NCI-H2227 (cell line): ENCODE results near the gene VSIG4.

ENCODE experiments used
- DNase-seq: peaks from one replicate; lab custom pipeline; 2025; ENCODE audit not compliant: unreplicated experiment; lab: John Stamatoyannopoulos, UW

The VSIG4 gene

GRCh38 chrX:66024570-66024969 is 15.3 kb downstream of the VSIG4 start:
- no peak for DNase-seq

DNA sequence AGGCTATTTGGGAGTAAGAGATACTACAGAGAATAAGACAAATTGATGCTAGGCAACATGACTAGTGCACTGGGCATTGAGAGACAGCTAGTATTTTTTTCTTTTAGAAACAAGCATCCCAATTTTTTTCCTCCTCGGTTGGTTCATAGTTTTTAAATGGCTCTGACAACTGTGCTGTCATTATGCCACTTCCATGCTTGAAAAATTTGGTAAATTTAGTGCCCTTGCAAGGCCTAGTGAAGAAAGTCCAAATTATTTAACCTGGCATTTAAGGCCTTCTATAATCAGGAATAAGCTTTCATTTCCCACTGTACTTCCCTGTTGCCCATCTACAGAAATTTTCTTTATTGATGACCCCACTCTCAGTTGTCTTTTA is 15.8 kb downstream of the VSIG4 start:
- no peak for DNase-seq

- no peak for DNase-seq
Observed at GRCh38 chrX:66023385-66024091, 16.3 kb downstream of the VSIG4 start.

- no peak for DNase-seq
Observed at GRCh38 chrX:66022632-66023384, 17.1 kb downstream of the VSIG4 start.

DNA sequence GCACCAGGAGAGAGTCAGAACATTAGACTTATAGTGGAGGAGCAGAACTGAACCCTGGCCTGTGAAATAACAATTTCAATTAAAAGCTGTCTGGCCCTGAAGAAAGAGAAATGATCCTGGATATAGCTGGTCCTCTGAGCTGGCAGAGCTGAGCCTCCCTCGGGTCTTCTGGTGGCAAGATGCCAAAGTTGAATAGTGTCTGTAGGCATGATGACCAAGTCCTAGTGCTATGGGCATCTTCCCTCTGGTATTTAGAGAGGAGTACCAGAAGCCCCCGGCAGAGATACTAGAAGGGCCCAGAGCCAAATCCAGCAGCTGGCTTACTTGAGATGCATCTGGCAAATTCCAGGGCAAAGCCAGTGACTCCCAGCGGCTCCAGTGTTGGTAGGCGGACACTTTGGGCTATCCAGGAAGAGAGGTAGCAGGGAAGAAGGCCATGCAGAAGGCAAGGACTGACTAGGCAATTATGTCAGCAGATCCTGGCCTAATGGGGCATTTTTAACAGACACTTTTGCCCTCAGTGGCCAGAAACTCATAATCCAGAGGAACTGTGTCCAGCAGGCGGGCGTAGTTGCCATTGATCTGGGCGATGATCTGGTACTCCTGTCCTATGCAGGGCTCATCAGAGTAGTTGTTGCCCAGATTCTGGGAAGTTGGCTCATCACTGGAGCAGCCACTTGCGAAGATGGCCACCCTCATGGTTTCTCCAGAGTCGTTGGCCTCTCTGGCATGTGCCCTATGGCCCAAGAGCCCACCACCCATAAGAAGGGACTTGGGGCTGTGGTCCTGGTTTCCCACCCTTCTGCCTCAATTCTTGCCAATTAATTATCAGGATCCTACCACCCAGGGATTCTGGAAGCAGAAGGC is 17.9 kb downstream of the VSIG4 start:
- no peak for DNase-seq

DNA sequence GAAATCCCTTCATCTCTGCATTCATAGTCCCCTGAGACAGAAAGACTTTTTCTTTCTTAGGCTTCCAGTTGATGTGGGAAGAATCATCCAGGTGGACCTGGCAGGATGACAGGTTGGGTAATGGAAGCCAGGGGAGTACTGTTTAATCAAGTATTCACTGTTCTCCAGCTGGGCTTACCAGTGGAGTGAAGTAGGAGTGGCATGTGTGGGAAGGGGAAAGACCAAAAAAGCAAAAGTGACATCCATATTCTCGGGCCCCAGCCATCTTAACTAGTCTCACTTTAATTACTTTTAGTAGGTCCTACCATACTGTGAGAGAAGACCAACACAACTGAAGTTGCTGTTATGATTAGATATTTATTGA is 18.5 kb downstream of the VSIG4 start:
- no peak for DNase-seq

DNA sequence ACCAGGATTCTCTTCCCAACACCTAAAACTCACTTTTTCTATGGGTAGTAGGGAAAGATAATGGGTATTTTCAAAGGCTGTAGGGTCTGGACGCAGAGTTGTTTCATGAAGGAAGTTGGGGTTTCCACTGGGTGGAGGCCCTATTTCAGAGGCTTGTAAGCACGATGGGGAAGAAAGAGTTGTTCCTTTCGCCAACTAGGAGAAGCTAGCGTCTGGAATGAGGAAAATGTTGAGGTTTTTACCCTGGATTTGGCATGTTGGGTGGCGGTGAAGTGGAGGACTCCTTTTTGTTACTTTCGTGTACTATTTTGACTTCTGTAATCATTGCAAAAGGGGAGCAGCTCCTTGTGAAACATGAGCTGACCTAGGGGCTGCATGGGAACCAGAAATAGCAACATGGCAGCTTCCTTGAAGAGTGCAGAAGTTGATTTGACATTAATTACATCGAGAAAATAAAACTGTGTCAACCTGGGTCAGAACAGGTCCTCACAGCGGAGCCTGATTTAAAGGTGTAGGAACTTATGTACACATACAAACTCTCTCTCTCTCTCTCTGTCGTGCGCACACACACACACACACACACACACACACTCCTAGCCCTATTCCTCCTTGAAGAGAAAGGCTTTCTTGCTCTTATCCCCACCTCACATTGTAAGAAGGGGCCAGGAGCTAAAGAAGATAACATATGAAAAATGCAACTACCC is 19.1 kb downstream of the VSIG4 start:
- no peak for DNase-seq

GRCh38 chrX:66019974-66020373 is 19.9 kb downstream of the VSIG4 start:
- DNase-seq, result no peak

- DNase-seq, result no peak
Observed at GRCh38 chrX:66019310-66019652, 20.6 kb downstream of the VSIG4 start.

GRCh38 chrX:66018585-66019309 is 21.1 kb downstream of the VSIG4 start:
- no peak for DNase-seq

DNA sequence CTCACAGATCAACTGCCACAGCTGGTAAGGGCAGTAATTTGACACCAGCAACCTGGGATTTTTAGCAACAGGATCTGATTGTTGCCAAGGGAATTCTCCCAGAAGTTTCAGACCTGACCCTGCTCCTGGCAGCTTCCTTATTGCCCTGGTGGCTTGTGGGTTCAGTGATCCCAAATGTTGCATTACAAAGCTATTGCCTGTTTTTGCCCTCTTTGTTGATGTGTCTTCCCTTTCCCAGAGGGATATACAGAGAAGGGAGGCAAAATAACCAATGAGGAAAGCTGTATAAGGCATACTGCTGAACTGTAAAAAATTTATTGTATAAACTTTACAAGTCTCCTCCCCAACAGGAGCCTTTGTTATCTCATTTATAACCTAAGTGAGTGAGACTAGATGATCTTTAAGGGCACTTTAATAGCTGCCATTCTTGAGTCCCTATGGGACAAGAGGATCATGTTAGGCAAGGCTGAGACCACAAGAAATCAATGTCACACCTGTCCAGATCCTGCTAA is 22.2 kb downstream of the VSIG4 start:
- no peak for DNase-seq

DNA sequence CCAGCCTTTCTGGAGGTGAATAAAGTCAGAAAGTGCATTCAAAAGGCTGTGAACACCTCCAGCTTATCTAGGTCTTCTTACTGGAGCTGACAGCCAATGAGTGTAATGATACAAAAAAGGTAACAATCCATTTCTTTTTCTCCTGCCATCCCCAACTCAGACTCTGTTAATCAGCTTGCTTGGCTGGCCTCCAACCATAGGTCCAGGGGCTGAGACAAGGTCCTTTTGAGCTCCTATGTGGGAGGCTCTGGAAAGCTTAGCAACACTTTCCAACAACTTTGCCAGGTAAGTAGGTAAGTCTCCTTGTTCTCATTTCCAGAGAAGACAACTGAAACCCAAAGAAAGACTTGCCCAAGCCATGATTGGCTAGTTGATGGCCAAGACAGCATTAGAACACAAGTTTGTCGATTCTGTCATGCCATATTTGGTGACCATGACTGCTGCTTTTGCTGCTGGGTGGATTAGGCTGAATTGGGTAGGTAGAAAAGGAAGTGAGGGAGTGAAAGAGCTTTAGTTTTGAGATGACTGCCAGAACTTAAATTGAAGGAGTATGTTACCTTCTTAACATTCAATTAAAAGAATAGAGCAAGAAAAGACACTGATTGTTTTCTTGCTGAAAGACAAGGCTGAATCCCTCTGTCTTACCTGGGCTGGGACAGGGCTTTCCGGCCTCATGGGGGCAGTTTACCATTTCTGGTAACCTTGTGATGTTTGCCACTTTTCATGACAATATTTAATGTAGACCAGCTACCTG is 22.8 kb downstream of the VSIG4 start:
- no peak for DNase-seq

DNA sequence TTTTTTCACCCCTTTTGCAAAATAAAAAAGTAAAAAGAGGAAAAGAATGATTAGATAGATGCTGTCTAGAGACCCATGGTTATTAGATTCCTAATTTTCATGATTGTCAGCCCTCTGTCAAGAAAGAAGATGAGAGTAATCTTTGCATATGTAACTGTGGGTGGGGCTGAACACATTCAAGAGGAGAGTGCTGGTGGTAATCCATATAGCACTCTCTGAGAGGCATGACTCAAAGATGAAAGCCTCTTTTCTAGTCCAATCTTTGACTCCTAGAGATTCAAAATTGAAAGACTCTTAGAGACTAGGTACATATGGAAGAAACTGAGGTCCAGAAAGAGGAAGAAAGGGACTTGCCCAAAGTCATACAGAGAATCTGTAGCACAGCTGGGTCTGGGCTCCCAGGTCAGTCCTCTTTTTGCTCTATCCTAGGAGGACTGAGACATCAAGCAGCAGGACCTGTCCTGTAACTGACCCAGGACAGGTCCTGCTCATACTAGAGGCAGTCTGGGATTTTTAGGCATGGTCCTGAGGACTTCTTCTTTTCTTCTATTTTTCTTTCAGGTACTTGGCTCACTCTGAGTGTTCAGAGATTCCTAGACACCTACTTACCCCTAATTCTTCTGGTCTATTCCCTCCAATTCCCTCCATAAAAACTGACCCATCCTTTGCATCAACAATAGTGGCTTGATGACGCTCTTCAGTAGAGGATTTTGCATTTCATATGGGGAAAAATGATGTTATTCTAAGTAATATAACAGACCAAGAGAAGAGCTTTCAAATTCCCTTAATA is 23.8 kb downstream of the VSIG4 start:
- no peak for DNase-seq

DNA sequence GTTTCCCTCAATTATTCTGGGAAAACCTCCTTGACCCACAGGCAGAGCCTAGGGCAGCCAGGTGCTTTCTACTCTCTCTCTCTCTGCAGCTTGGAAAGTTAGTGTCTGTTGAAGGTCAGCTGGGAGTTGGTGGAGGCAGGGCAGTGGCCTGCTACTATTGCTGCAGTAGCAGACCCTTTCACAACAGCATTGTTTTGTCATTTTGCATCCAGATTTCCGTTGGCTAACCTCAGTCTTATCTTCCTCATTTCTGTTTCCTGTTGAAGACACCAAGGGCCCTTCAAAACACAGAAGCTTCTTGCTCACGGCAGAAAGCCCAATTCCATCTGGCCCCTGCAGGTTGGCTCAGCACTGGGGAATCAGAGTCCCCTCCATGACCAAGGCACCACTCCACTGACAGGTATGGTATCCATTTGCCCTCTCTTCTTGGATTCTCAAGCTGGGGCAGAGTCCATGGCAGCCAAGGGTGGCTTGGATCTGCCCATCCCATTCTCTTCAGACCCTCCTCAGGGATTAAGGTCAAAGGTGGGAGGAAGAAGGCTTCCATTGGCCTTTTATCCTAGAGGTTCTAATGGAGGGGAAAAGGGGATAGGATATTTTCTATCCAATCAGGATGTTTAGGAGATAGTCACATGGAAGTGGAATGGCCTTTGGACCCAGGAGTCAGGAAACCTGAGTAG is 24.6 kb downstream of the VSIG4 start:
- DNase-seq, result no peak

GRCh38 chrX:66014556-66014955 is 25.3 kb downstream of the VSIG4 start:
- no peak for DNase-seq

DNA sequence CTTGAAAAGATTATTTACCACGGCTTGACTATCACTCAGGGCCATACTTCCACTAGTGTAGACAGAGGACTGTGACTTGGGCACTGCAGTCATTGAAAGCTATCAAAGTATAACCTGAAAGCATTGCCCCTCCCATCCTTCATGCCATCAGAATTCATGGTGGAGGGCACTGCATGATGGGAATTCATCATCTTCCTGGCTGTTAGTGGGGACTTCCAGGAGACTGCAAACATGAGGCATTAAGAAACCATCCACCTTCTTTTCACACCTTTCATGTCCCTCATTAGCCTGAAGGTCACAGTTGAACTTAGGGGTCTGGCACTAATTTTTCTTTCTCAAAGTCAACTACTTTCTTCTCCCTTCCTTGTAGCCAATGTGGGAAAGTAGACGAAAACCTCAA is 25.8 kb downstream of the VSIG4 start:
- no peak for DNase-seq

- no peak for DNase-seq
Observed at GRCh38 chrX:66013194-66013816, 26.6 kb downstream of the VSIG4 start.

DNA sequence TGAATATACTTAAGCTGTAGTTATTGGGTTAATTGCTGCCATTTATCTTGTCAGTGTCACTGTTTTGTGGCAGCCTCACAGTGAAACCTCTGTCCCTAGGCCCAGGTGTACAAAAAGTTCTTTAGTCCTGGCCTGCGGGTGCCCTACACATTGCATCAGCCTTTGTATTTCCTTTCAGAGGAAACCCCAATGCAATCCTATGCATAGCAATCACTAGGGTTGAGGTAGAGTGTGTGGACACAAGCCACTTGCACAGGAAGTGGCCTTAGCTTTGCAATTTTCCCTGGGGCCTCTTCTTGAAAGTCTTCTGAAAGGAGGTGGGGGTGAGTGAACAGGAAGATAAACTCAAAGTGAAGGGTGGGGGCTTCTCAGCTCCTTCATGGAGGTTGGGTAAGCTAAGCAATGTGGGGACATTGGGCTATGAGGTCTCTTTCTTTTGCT is 27.8 kb downstream of the VSIG4 start:
- no peak for DNase-seq
